OCI-LY7 (cell line): Measurements from ENCODE around the gene ZFYVE28.
"Not testable (repeated sequence)": the region's sequence is repeated elsewhere in the genome, so short reads cannot be mapped to it uniquely, and the experiment has no call there.

Experiments used
- CTCF ChIP-seq: fragments of 200-600 bp; sonication (generic); conservative IDR thresholded peaks from 2 replicates; pipeline ENCODE4 v1.5.1; 2014; ENCODE audit warnings: mild to moderate bottlenecking, antibody characterized with exemption, low read length, moderate library complexity, mixed read lengths
- EZH2phosphoT487 ChIP-seq: fragments of 200-600 bp; sonication (generic); IDR thresholded peaks from 2 replicates; pipeline ENCODE4 v1.6.1; 2018; ENCODE audit warnings: low read depth, borderline replicate concordance, mild to moderate bottlenecking, mixed run types, antibody characterized with exemption, low read length, moderate library complexity, mixed read lengths

- not testable (repeated sequence) for TF ChIP-seq CTCF, EZH2phosphoT487
These were observed 47.1 kb upstream of the ZFYVE28 start for GRCh38 chr4:2465544-2465943.
